ENCODE measurements around the gene ERVK3-1. TPM values are rescaled to one million over a fixed set of nuclear protein-coding genes. Genes with fewer than 3 reads are reported as not detected.

Gene ERVK3-1
- total and polyA plus RNA-seq, 2 of the 13 experiments (the other 11 are each of a cell fraction or from before 2014, with no cell fraction given): 28.5 to 38.7 TPM

- TF ChIP-seq ATF7-NPFF (CRISPR knock-in tag; IDR thresholded peaks at IDR 0.05; ENCODE audit: low read depth) (no peak), NCOA2 (CRISPR knock-in tag; IDR thresholded peaks at IDR 0.05) (peak; percentile 6; the same call in 1 of the 2 replicates), ZNF616 (CRISPR knock-in tag; IDR thresholded peaks at IDR 0.05; ENCODE audit: low read depth) (no peak), HOMEZ (CRISPR knock-in tag; IDR thresholded peaks at IDR 0.05; ENCODE audit: low read depth) (peak; percentile 61; the same call in 1 of the 2 replicates), ZMYM2 (CRISPR knock-in tag; IDR thresholded peaks at IDR 0.05) (0 out of 2 replicates have a peak, but pooled peaks have one; percentile 24), THYN1 (CRISPR knock-in tag; IDR thresholded peaks at IDR 0.05; ENCODE audit: borderline replicate concordance, low read depth) (no peak), ZNF687 (CRISPR knock-in tag; IDR thresholded peaks at IDR 0.05) (peak; percentile 79; the same call in 1 of the 2 replicates), TBX3 (IDR thresholded peaks at IDR 0.05; ENCODE audit: borderline replicate concordance) (no peak), ELK4 (CRISPR knock-in tag; IDR thresholded peaks at IDR 0.05; ENCODE audit: borderline replicate concordance) (no peak), ZNF441 (CRISPR knock-in tag; IDR thresholded peaks at IDR 0.05; ENCODE audit: borderline replicate concordance) (peak; percentile 69; the same call in 1 of the 2 replicates), ZBTB26 (CRISPR knock-in tag; IDR thresholded peaks at IDR 0.05; ENCODE audit: borderline replicate concordance) (no peak), POLR2AphosphoS2 (IDR thresholded peaks at IDR 0.05; ENCODE audit: low read depth, low read length) (no peak), ZNF468 (CRISPR knock-in tag; IDR thresholded peaks at IDR 0.05) (no peak), ZNF343 (CRISPR knock-in tag; IDR thresholded peaks at IDR 0.05) (peak; percentile 88; the same call in 1 of the 2 replicates), RBM22 (optimal IDR thresholded peaks at IDR 0.05; ENCODE audit: low read length) (no peak), ZBTB4 (CRISPR knock-in tag; IDR thresholded peaks at IDR 0.05; ENCODE audit: borderline replicate concordance) (no peak), HNF4A (CRISPR knock-in tag; IDR thresholded peaks at IDR 0.05) (no peak), KMT2A (CRISPR knock-in tag; IDR thresholded peaks at IDR 0.05) (no peak; the same call in 1 of the 2 replicates)
These were observed 26.6 kb upstream of the ERVK3-1 start, which contains the start of gene ZNF8 (continued) for GRCh38 chr19:58278541-58279041.
